Adrenal gland (tissue), 5 donors: Measurements from ENCODE around the gene DPP8.

Experiments used
- POLR2A ChIP-seq, 2 donors: fragments of 450-650 bp; IDR thresholded peaks; one replicate each; pipeline ENCODE4 v1.6.1; 2017; ENCODE audit warnings: antibody characterized with exemption in 2 of 2, mild to moderate bottlenecking in 2 of 2, moderate library complexity in 1 of 2
- TF ChIP-seq, protein P1 (sequence below), 6 experiments: fragments of 450-650 bp in 4 of 6; fragments of 200-600 bp in 2 of 6; sonication (generic) in 1 of 6; IDR thresholded peaks; 1 replicate in 5 of 6; 2 replicates in 1 of 6; pipeline versions ENCODE4 v1.5.1 to v1.8.0; 2016 to 2021; ENCODE audit warnings: antibody characterized with exemption in 6 of 6, mild to moderate bottlenecking in 2 of 6, moderate library complexity in 1 of 6
- donor health status: DM: no; HTN: no; CAD: no.

DNA sequence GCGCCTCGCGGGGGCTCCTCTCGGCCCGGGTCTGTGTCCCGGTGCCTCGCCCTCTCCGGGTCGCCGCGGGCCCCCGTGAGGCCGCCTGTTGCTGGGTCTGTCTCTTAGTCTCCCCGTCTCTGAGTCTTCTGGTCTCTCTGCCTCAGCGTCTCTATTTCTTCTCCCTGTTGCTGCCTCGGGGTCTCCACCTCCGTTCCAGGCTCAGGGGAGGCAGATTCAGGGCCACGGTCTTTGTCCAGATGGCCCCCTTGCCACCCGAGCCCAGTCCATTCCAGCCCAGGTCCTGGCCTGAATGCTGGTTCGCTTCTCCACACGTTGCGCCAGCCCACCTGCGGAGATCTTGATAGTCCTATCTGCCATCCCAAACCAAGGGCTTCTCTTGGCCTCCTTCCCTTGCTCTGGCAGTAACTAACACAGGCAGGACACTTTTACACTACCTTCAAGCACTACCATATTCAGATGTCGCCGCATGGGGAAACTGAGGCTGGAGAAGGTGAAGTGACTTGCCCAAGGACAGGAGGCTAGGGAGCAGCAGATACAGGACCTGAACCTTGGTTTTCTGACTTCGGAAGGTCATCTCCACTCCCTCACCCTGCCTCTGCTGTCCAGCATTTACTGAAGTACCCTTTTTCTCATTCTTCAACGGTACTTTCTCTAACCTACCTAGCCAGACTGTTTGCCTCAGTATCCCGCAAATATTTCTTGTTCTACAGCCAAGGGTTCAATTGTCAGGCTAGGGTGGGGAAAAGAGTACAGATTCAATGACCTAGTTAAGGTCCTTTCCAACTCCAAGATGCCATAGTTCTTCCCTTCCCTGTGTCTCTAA is 94.1 kb downstream of the DPP8 start:
- TF ChIP-seq, protein P1, sequence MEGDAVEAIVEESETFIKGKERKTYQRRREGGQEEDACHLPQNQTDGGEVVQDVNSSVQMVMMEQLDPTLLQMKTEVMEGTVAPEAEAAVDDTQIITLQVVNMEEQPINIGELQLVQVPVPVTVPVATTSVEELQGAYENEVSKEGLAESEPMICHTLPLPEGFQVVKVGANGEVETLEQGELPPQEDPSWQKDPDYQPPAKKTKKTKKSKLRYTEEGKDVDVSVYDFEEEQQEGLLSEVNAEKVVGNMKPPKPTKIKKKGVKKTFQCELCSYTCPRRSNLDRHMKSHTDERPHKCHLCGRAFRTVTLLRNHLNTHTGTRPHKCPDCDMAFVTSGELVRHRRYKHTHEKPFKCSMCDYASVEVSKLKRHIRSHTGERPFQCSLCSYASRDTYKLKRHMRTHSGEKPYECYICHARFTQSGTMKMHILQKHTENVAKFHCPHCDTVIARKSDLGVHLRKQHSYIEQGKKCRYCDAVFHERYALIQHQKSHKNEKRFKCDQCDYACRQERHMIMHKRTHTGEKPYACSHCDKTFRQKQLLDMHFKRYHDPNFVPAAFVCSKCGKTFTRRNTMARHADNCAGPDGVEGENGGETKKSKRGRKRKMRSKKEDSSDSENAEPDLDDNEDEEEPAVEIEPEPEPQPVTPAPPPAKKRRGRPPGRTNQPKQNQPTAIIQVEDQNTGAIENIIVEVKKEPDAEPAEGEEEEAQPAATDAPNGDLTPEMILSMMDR (IDR thresholded peaks at IDR 0.05) = no peak
- TF ChIP-seq POLR2A (IDR thresholded peaks at IDR 0.05) = no peak
